Spleen (tissue), 11 donors: ENCODE data around the gene RBM47. TPM values are rescaled to one million over a fixed set of nuclear protein-coding genes. Genes with fewer than 3 reads are reported as not detected.

Experiments used
- DNase-seq: peaks from one replicate; pipeline ENCODE4 v3.0.0-alpha.2; 2020
- H3K27ac ChIP-seq, 8 donors: fragments of 200-600 bp; sonication (generic) in 7 of 8; 1 replicate in 4 of 8; 2 replicates in 4 of 8; pipeline versions ENCODE4 v1.5.0 to v1.8.0; 2016 to 2021; ENCODE audit warnings: inconsistent platforms in 4 of 8, mild to moderate bottlenecking in 4 of 8, moderate library complexity in 1 of 8
- H3K27me3 ChIP-seq, 7 donors: fragments of 200-600 bp; sonication (generic) in 6 of 7; replicated peaks in 1 of 7; 1 replicate in 4 of 7; 2 replicates in 3 of 7; pipeline versions ENCODE4 v1.5.0 to v1.8.0; 2016 to 2021; ENCODE audit warnings: inconsistent platforms in 3 of 7, mild to moderate bottlenecking in 1 of 7
- H3K36me3 ChIP-seq, 6 donors: fragments of 200-600 bp; sonication (generic) in 5 of 6; 1 replicate in 4 of 6; 2 replicates in 2 of 6; pipeline versions ENCODE4 v1.5.0 to v1.8.0; 2016 to 2021; ENCODE audit warnings: inconsistent platforms in 2 of 6
- H3K4me1 ChIP-seq, 6 donors: fragments of 200-600 bp; sonication (generic) in 5 of 6; 1 replicate in 3 of 6; 2 replicates in 3 of 6; pipeline versions ENCODE4 v1.5.0 to v1.8.0; 2016 to 2021; ENCODE audit warnings: inconsistent platforms in 3 of 6
- H3K4me3 ChIP-seq, 8 donors: fragments of 200-600 bp; sonication (generic) in 7 of 8; 1 replicate in 4 of 8; 2 replicates in 4 of 8; pipeline versions ENCODE4 v1.5.0 to v1.8.0; 2016 to 2021; ENCODE audit warnings: inconsistent platforms in 4 of 8, mild to moderate bottlenecking in 4 of 8, moderate library complexity in 2 of 8
- H3K9me3 ChIP-seq, 8 donors: fragments of 200-600 bp; sonication (generic) in 7 of 8; 1 replicate in 4 of 8; 2 replicates in 4 of 8; pipeline versions ENCODE4 v1.5.0 to v1.8.0; 2016 to 2021; ENCODE audit warnings: inconsistent platforms in 4 of 8
- CTCF ChIP-seq, 11 experiments: fragments of 200-600 bp in 7 of 11; fragments of 450-650 bp in 4 of 11; sonication (generic) in 4 of 11; IDR thresholded peaks in 8 of 11; conservative IDR thresholded peaks in 3 of 11; 1 replicate in 7 of 11; 2 replicates in 4 of 11; pipeline versions ENCODE4 v1.4.0 to v1.8.0; 2016 to 2021; ENCODE audit warnings: antibody characterized with exemption in 11 of 11, inconsistent platforms in 4 of 11, mild to moderate bottlenecking in 1 of 11
- POLR2A ChIP-seq, 3 donors: fragments of 450-650 bp; IDR thresholded peaks; one replicate each; pipeline ENCODE4 v1.5.1; 2017; ENCODE audit warnings: antibody characterized with exemption in 3 of 3, mild to moderate bottlenecking in 1 of 3
- POLR2AphosphoS5 ChIP-seq, 3 donors: sonication (generic); formaldehyde crosslinking; IDR thresholded peaks; one replicate each; pipeline ENCODE4 v1.5.1; 2017; ENCODE audit warnings: antibody characterized with exemption in 3 of 3
- WGBS, 5 donors: extraction: QIAGEN DNeasy Blood & Tissue Kit in 3 of 5; methylation state at CpG; one replicate each; pipeline versions ENCODE4 v1.1.5 to v1.1.7; 2013 to 2018; 5-methylcytosine and 5-hydroxymethylcytosine counted together
- intact Hi-C: fragments of 100-400 bp; cut with DNase I; formaldehyde crosslinking; loops from one replicate; pipeline ENCODE4 v1.15.0; 2023; ENCODE audit warnings: low total_unique reads
- polyA plus RNA-seq, 3 donors: library from polyadenylated mRNA; stranded (reverse); fragments of 200-250 nt; gene quantifications; one replicate each; pipeline ENCODE4 v1.2.1, GENCODE V29; 2013
- total RNA-seq, 7 donors: library from RNA; depleted of rRNA in 3 of 7; stranded (reverse); fragments of >200 nt in 3 of 7; fragmentation: NEBNext Ultra II Directional in 4 of 7; extraction: Animal tissue kit (Norgen Biotek cat#: 25700) in 4 of 7; gene quantifications; one replicate each; pipeline versions ENCODE4 v1.1.0 to v1.2.1, GENCODE V29; 2016 to 2021
- donor health status: healthy with polysubstance abuse.
- donor health status: DM: no; HTN: no; CAD: no; lungs with moderate emphysema.
- donor health status: DM: no; HTN: no; CAD: no.
- donor health status: Bipolar disorder and iron deficiency.
- donor health status: healthy.
- donor health status: DM: no; HTN: no; CAD: no.
- donor health status: DM: yes; HTN: yes; CAD: no.

RBM47 gene
- total and polyA plus RNA-seq, 10 donors = 6.0 to 164 (median 77.9) TPM

DNA sequence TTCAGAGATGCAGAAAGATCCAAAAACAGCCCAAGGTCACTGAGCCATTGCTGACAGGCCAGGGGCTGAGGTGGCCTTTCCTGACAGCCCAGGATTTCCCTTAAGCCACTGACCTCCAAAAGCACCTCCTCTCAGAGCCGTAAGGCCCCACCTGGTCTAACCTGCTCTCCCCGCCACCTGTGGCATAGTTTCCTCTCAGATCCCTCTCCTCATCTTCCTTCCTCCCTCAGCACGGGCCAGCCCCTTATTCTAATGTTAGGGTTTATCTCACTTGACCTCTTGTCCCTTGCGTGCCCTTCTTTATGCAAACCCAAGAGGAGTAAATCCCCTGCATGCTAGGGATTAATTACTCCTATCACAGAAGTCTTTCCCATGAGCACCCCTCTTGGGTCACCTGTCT, 113.0 kb downstream of the RBM47 start:
- Histone ChIP-seq H3K4me1 (peaks cover 11 to 54% (median 33%) of the 10 kb centered on the region in 6 donors), H3K27me3 (no peaks in the 10 kb centered on the region), H3K36me3 (peaks cover 0 to 4% (median 0%) of the 10 kb centered on the region in 6 donors), H3K9me3 (no peaks in the 10 kb centered on the region), H3K27ac (peak overlapping the region in 5 of 8 donors; percentile 2 to 68 (median 59)), H3K4me3 (no peak overlapping the region)
- no peak for DNase-seq
- intact Hi-C loops = no loop called here
- no peak for TF ChIP-seq POLR2AphosphoS5 (IDR thresholded peaks at IDR 0.05)
- no peak for TF ChIP-seq POLR2A (IDR thresholded peaks at IDR 0.05)
- TF ChIP-seq CTCF (IDR thresholded peaks at IDR 0.05 in 8 of 11, conservative IDR thresholded peaks at IDR 0.05 in 3 of 11) = no peak
- WGBS, 5 donors = 54 to 73% (median 66%) methylated on average over 4 of the region's 4 CpGs

- H3K27ac ChIP-seq = peak overlapping the region in 6 of 8 donors; percentile 17 to 68 (median 50)
- H3K4me1 ChIP-seq = peaks cover 11 to 50% (median 32%) of the 10 kb centered on the region in 6 donors
- intact Hi-C loops = no loop called here
- no peak for DNase-seq
- WGBS, 5 donors = 59 to 76% (median 68%) methylated on average over 13 to 15 of the region's 15 CpGs
- H3K4me3 ChIP-seq = peak overlapping the region in 1 of 8 donors; percentile 10
- no peaks in the 10 kb centered on the region for H3K27me3 ChIP-seq
- peaks cover 0 to 4% (median 0%) of the 10 kb centered on the region in 6 donors for H3K36me3 ChIP-seq
- TF ChIP-seq CTCF (IDR thresholded peaks at IDR 0.05 in 8 of 11, conservative IDR thresholded peaks at IDR 0.05 in 3 of 11) (no peak), POLR2AphosphoS5 (IDR thresholded peaks at IDR 0.05) (peak in 2 of 3 donors; percentile 11 to 25), POLR2A (IDR thresholded peaks at IDR 0.05) (no peak)
- H3K9me3 ChIP-seq = no peaks in the 10 kb centered on the region
These were observed 114.0 kb downstream of the RBM47 start for GRCh38 chr4:40515398-40516293.

DNA sequence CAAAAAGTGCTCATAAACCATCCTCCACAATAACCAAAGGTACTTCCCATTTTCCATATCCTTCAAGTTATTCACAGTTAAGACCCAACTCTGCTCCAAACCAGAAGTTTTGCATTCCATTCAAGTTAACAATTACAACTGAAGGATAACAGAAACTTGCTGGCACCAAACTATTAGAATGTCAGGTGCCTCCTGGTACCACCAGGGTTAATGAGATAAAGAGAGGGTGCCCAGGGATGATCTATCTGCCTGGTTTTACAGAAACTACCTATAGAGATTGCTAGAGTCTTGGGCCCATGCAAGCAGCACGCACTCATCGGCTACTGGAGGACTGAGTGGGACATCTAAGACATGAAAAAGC, 114.6 kb downstream of the RBM47 start:
- WGBS, 5 donors = 72 to 89% (median 83%) methylated on average over 2 of the region's 2 CpGs
- peaks cover 11 to 50% (median 32%) of the 10 kb centered on the region in 6 donors for H3K4me1 ChIP-seq
- intact Hi-C loops = no loop called here
- no peaks in the 10 kb centered on the region for H3K27me3 ChIP-seq
- H3K36me3 ChIP-seq = peaks cover 0 to 4% (median 0%) of the 10 kb centered on the region in 6 donors
- H3K9me3 ChIP-seq = no peaks in the 10 kb centered on the region
- DNase-seq = no peak
- peak overlapping the region in 1 of 8 donors; percentile 10 for H3K4me3 ChIP-seq
- TF ChIP-seq CTCF (IDR thresholded peaks at IDR 0.05 in 8 of 11, conservative IDR thresholded peaks at IDR 0.05 in 3 of 11) = no peak
- no peak for TF ChIP-seq POLR2A (IDR thresholded peaks at IDR 0.05)
- no peak for TF ChIP-seq POLR2AphosphoS5 (IDR thresholded peaks at IDR 0.05)
- H3K27ac ChIP-seq = peak overlapping the region in 6 of 8 donors; percentile 17 to 68 (median 50)

- 78 to 85% (median 83%) methylated on average over 11 of the region's 11 CpGs for WGBS, 5 donors
- no peak for DNase-seq
These were observed 115.1 kb downstream of the RBM47 start for GRCh38 chr4:40514497-40514951.

More at GRCh38 chr4:40514497-40514951, 115.1 kb downstream of the RBM47 start:
- intact Hi-C loops = no loop called here
- H3K36me3 ChIP-seq = peaks cover 0 to 4% (median 0%) of the 10 kb centered on the region in 6 donors
- TF ChIP-seq POLR2AphosphoS5 (IDR thresholded peaks at IDR 0.05) (no peak), POLR2A (IDR thresholded peaks at IDR 0.05) (no peak), CTCF (IDR thresholded peaks at IDR 0.05 in 8 of 11, conservative IDR thresholded peaks at IDR 0.05 in 3 of 11) (no peak)
- H3K4me3 ChIP-seq = peak overlapping the region in 1 of 8 donors; percentile 10
- H3K27ac ChIP-seq = peak overlapping the region in 4 of 8 donors; percentile 41 to 68 (median 63)
- H3K4me1 ChIP-seq = peaks cover 11 to 50% (median 32%) of the 10 kb centered on the region in 6 donors
- no peaks in the 10 kb centered on the region for H3K27me3 ChIP-seq
- H3K9me3 ChIP-seq = no peaks in the 10 kb centered on the region
